ENCODE results near the gene ZBTB20. TPM values are rescaled to one million over a fixed set of nuclear protein-coding genes. Genes with fewer than 3 reads are reported as not detected.

ZBTB20 gene
- total RNA-seq, 2 experiments from 2014 or later, result 5.1 to 5.3 TPM

GRCh38 chr3:114721209-114721608 is 425.9 kb downstream of the ZBTB20 start:
- H3K4me3 Mint-ChIP-seq, result no peak overlapping the region
- H3K9me3 Mint-ChIP-seq, result no peaks in the 10 kb centered on the region
- POLR2A ChIA-PET, result interaction anchor here (0.5 kb wide), 1 partner anchor 289 kb away, joined by 3 read pairs; no protein-coding TSS in a partner anchor
- H3K27ac Mint-ChIP-seq, result no peak overlapping the region
- H3K4me1 Mint-ChIP-seq (ENCODE audit: low read depth), result peaks cover 34% of the 10 kb centered on the region
- TF ChIP-seq, protein P1, sequence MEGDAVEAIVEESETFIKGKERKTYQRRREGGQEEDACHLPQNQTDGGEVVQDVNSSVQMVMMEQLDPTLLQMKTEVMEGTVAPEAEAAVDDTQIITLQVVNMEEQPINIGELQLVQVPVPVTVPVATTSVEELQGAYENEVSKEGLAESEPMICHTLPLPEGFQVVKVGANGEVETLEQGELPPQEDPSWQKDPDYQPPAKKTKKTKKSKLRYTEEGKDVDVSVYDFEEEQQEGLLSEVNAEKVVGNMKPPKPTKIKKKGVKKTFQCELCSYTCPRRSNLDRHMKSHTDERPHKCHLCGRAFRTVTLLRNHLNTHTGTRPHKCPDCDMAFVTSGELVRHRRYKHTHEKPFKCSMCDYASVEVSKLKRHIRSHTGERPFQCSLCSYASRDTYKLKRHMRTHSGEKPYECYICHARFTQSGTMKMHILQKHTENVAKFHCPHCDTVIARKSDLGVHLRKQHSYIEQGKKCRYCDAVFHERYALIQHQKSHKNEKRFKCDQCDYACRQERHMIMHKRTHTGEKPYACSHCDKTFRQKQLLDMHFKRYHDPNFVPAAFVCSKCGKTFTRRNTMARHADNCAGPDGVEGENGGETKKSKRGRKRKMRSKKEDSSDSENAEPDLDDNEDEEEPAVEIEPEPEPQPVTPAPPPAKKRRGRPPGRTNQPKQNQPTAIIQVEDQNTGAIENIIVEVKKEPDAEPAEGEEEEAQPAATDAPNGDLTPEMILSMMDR (IDR thresholded peaks at IDR 0.05), result no peak
- intact Hi-C loops (cut with micrococcal nuclease), result no loop called here
- CTCF ChIA-PET, result no interaction called here
- no peak for DNase-seq
- H3K36me3 Mint-ChIP-seq (ENCODE audit: low read depth), result peaks cover 1% of the 10 kb centered on the region
- H3K27me3 Mint-ChIP-seq, result no peaks in the 10 kb centered on the region
- ATAC-seq, result no peak

DNA sequence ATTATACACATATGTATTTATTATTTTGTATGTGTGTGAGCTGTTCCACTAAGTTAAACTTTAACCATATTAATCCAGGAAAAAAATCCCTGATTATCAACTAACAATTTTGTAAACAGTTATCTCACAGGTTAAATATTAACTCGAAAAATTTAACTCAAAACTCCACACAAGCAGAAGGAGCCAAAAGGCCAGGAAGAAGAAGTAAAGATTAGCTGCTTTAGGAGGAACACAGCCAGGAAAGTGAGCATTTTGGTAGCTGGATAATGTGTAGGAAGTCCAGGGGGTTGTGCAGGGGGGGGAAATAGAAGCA is 428.2 kb downstream of the ZBTB20 start:
- H3K4me1 Mint-ChIP-seq (ENCODE audit: low read depth), result peaks cover 34% of the 10 kb centered on the region
- TF ChIP-seq, protein P1 (IDR thresholded peaks at IDR 0.05), result no peak
- no peak for DNase-seq
- H3K9me3 Mint-ChIP-seq, result no peaks in the 10 kb centered on the region
- H3K36me3 Mint-ChIP-seq (ENCODE audit: low read depth), result no peaks in the 10 kb centered on the region
- H3K4me3 Mint-ChIP-seq, result no peak overlapping the region
- no peak overlapping the region for H3K27ac Mint-ChIP-seq
- ATAC-seq, result no peak
- ChIA-PET CTCF (interaction anchor here (1.2 kb wide), 1 partner anchor 10 kb away, joined by 4 read pairs; no protein-coding TSS in a partner anchor), POLR2A (no interaction called here)
- intact Hi-C loops (cut with micrococcal nuclease), result no loop called here
- H3K27me3 Mint-ChIP-seq, result no peaks in the 10 kb centered on the region

GRCh38 chr3:114718071-114718897 is 428.8 kb downstream of the ZBTB20 start:
- H3K4me3 Mint-ChIP-seq, result no peak overlapping the region
- no peaks in the 10 kb centered on the region for H3K36me3 Mint-ChIP-seq (ENCODE audit: low read depth)
- H3K4me1 Mint-ChIP-seq (ENCODE audit: low read depth), result peaks cover 34% of the 10 kb centered on the region
- ATAC-seq (no peak), DNase-seq (no peak)
- TF ChIP-seq, protein P1 (IDR thresholded peaks at IDR 0.05), result no peak
- ChIA-PET POLR2A (no interaction called here), CTCF (interaction anchor here (1.2 kb wide), 1 partner anchor 11 kb away, joined by 4 read pairs; no protein-coding TSS in a partner anchor)
- H3K27ac Mint-ChIP-seq, result no peak overlapping the region
- intact Hi-C loops (cut with micrococcal nuclease), result no loop called here
- no peaks in the 10 kb centered on the region for H3K27me3 Mint-ChIP-seq
- no peaks in the 10 kb centered on the region for H3K9me3 Mint-ChIP-seq

DNA sequence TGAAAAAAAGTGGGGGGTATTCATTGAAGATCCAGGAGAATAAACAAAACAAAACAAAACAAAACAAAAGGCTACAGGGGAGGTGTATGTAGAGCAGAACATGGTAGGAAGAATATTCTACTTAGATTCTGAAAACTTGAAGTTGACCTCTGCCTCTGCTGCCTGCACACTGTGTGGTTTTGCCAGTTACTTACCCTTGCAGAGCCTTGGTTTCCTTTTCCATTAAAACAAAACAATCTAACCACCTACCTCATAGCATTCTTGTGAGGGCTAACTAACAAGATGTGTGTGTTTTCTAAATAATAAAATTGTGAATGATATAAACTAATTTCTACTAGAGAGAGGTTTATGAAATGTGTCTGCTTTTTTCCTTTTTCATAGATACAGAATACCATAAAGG is 430.2 kb downstream of the ZBTB20 start:
- ChIA-PET POLR2A (no interaction called here), CTCF (no interaction called here)
- no peak for ATAC-seq
- Mint-ChIP-seq H3K27me3 (no peaks in the 10 kb centered on the region), H3K27ac (no peak overlapping the region), H3K36me3 (ENCODE audit: low read depth) (peaks cover under 1% of the 10 kb centered on the region), H3K9me3 (no peaks in the 10 kb centered on the region), H3K4me1 (ENCODE audit: low read depth) (peaks cover 27% of the 10 kb centered on the region), H3K4me3 (no peak overlapping the region)
- DNase-seq, result no peak
- TF ChIP-seq, protein P1 (IDR thresholded peaks at IDR 0.05), result no peak
- intact Hi-C loops (cut with micrococcal nuclease), result no loop called here

DNA sequence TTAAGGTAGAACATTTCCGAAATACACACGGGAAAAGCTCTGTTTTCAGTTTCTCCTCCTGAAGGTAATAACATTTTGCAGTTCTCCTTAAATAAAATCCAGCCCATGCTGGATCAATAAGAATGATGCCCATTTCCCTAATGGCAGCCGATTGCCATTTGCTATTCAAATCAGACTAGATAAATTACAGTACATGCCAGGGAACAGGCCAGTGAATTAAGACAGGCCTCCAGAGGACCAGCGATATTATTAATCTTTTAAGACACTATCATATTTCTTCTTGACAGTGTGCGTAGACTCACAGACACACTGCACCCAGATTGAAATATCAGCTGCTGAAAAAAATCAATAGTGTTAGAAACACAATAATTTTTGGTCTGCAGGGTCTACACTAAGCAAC is 431.0 kb downstream of the ZBTB20 start:
- peaks cover 20% of the 10 kb centered on the region for H3K4me1 Mint-ChIP-seq (ENCODE audit: low read depth)
- H3K27me3 Mint-ChIP-seq, result no peaks in the 10 kb centered on the region
- no peaks in the 10 kb centered on the region for H3K9me3 Mint-ChIP-seq
- intact Hi-C loops (cut with micrococcal nuclease), result no loop called here
- POLR2A ChIA-PET, result no interaction called here
- H3K4me3 Mint-ChIP-seq, result no peak overlapping the region
- ATAC-seq (no peak), DNase-seq (no peak)
- CTCF ChIA-PET, result no interaction called here
- TF ChIP-seq, protein P1 (IDR thresholded peaks at IDR 0.05), result no peak
- H3K36me3 Mint-ChIP-seq (ENCODE audit: low read depth), result peaks cover 3% of the 10 kb centered on the region
- H3K27ac Mint-ChIP-seq, result no peak overlapping the region

Data from activated CD8-positive, alpha-beta T cell treated with anti-CD3 and anti-CD28 coated beads for 36 hours (primary cell).